Activated T-helper 17 cell treated with anti-CD3 and anti-CD28 coated beads, Interleukin-2, amount 50 U/mL, for 72 hours (primary cell): ENCODE data around the gene AVL9. TPM values are rescaled to one million over a fixed set of nuclear protein-coding genes. Genes with fewer than 3 reads are reported as not detected.
"Not testable (repeated sequence)": the region's sequence is repeated elsewhere in the genome, so short reads cannot be mapped to it uniquely, and the experiment has no call there.

Source experiments
- ATAC-seq: fragments of 150-1000 bp; cut with Tn5 transposase; replicated peaks from 2 replicates; pipeline ENCODE4 v1.10.0; 2021; ENCODE audit warnings: mild to moderate bottlenecking, moderate library complexity
- H3K27ac Mint-ChIP-seq: one replicate; pipeline ENCODE4 v1.8.0; 2022; ENCODE audit warnings: mixed read lengths
- H3K27me3 Mint-ChIP-seq: one replicate; pipeline ENCODE4 v1.8.0; 2022; ENCODE audit warnings: mixed read lengths
- H3K36me3 Mint-ChIP-seq: one replicate; pipeline ENCODE4 v1.8.0; 2022; ENCODE audit warnings: low read depth, mild to moderate bottlenecking, mixed read lengths
- H3K4me1 Mint-ChIP-seq: one replicate; pipeline ENCODE4 v1.8.0; 2022; ENCODE audit warnings: mixed read lengths
- H3K4me3 Mint-ChIP-seq: one replicate; pipeline ENCODE4 v1.8.0; 2022; ENCODE audit warnings: mild to moderate bottlenecking, mixed read lengths
- H3K9me3 Mint-ChIP-seq: one replicate; pipeline ENCODE4 v1.8.0; 2022; ENCODE audit warnings: mixed read lengths
- total RNA-seq, 2 donors: library from RNA; stranded (reverse); gene quantifications; one replicate each; pipeline ENCODE4 v1.2.3, GENCODE V29; 2022

Gene AVL9
- total RNA-seq, 2 donors from 2014 or later, result 46.1 to 48.1 TPM

DNA sequence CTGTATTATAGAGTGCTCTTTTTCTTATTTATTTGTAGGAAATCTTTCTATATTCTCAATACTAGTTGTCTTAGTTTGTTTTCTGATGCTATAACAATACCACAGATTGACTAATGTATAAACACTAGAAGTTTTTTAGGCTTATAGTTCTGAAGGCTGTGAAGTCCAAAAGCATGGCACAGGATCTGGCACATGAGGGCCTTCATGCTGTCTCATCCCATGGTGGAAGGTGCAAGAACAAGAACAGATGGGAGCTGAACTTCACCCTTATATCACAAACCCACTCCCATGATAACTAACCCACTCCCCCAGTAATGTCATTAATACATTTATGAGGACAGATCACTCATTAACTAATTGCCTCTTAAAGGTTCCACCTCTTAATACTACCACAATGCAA lies 109.7 kb downstream of the AVL9 start:
- Mint-ChIP-seq H3K4me3 (no peak overlapping the region), H3K36me3 (no peaks in the 10 kb centered on the region), H3K4me1 (no peaks in the 10 kb centered on the region), H3K27me3 (no peaks in the 10 kb centered on the region), H3K9me3 (no peaks in the 10 kb centered on the region), H3K27ac (no peak overlapping the region)
- ATAC-seq, result no peak

GRCh38 chr7:32609463-32609862 lies 114.2 kb downstream of the AVL9 start:
- Mint-ChIP-seq H3K36me3 (no peaks in the 10 kb centered on the region), H3K9me3 (no peaks in the 10 kb centered on the region), H3K27me3 (no peaks in the 10 kb centered on the region), H3K4me1 (no peaks in the 10 kb centered on the region), H3K4me3 (no peak overlapping the region), H3K27ac (no peak overlapping the region)
- no peak for ATAC-seq

GRCh38 chr7:32611201-32612099 lies 116.2 kb downstream of the AVL9 start:
- H3K4me3 Mint-ChIP-seq, result no peak overlapping the region
- H3K9me3 Mint-ChIP-seq, result no peaks in the 10 kb centered on the region
- no peaks in the 10 kb centered on the region for H3K4me1 Mint-ChIP-seq
- no peak overlapping the region for H3K27ac Mint-ChIP-seq
- no peak for ATAC-seq
- no peaks in the 10 kb centered on the region for H3K36me3 Mint-ChIP-seq
- no peaks in the 10 kb centered on the region for H3K27me3 Mint-ChIP-seq

GRCh38 chr7:32616625-32617024 lies 121.3 kb downstream of the AVL9 start:
- Mint-ChIP-seq H3K36me3 (no peaks in the 10 kb centered on the region), H3K27ac (no peak overlapping the region), H3K27me3 (peaks cover 5% of the 10 kb centered on the region), H3K9me3 (no peaks in the 10 kb centered on the region), H3K4me1 (peaks cover 8% of the 10 kb centered on the region), H3K4me3 (no peak overlapping the region)
- ATAC-seq, result peak; percentile 22

DNA sequence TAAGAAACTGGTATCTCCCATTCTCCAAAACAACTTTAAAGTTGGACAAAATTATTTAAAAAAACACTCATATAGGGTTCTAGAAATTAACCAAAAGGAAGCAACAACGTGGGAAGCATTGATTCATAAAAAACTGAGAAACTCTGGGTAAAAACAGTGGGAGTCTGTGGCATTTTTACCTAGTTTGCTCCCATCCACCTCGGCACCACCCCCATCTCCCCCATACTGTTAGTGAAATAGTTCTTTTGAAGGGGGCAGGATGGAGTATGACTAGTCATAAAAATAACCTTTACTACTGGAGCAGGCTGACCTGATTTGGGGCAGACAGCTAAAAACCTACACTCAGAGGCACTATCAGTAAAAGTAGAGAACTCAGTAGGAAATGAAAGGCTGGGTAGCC lies 123.2 kb downstream of the AVL9 start:
- peaks cover 8% of the 10 kb centered on the region for H3K4me1 Mint-ChIP-seq
- H3K27ac Mint-ChIP-seq, result peak overlapping the region; percentile 30
- peak; percentile 90 for ATAC-seq
- no peaks in the 10 kb centered on the region for H3K9me3 Mint-ChIP-seq
- H3K4me3 Mint-ChIP-seq, result peak overlapping the region; percentile 27
- no peaks in the 10 kb centered on the region for H3K36me3 Mint-ChIP-seq
- peaks cover 5% of the 10 kb centered on the region for H3K27me3 Mint-ChIP-seq

DNA sequence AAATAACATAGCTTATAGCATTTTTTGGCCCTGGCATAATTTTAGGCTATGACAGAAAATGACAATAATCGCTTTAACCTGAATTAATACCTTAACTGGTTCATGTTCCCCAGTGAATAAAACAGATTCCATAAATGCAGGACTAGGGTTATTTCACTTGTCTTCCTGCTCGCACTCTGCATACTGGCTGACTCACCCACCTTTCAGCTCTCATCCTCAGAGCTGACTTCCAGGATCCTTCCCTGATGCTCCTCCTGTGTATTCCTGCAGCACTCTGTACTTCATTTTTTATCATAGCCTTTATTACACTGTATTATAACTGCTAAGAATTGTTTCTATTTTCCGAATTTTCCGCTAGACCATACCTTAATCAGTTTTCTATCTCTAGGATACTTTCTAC lies 123.7 kb downstream of the AVL9 start:
- Mint-ChIP-seq H3K27me3 (peaks cover 5% of the 10 kb centered on the region), H3K9me3 (no peaks in the 10 kb centered on the region), H3K4me1 (peaks cover 8% of the 10 kb centered on the region), H3K4me3 (peak overlapping the region; percentile 2), H3K36me3 (no peaks in the 10 kb centered on the region), H3K27ac (no peak overlapping the region)
- no peak for ATAC-seq

- H3K36me3 Mint-ChIP-seq, H3K27me3 Mint-ChIP-seq, H3K4me1 Mint-ChIP-seq, ATAC-seq, H3K9me3 Mint-ChIP-seq, H3K27ac Mint-ChIP-seq: not testable (repeated sequence)
- peak overlapping the region; percentile 2 for H3K4me3 Mint-ChIP-seq
Observed at GRCh38 chr7:32619416-32619815, 124.1 kb downstream of the AVL9 start.

DNA sequence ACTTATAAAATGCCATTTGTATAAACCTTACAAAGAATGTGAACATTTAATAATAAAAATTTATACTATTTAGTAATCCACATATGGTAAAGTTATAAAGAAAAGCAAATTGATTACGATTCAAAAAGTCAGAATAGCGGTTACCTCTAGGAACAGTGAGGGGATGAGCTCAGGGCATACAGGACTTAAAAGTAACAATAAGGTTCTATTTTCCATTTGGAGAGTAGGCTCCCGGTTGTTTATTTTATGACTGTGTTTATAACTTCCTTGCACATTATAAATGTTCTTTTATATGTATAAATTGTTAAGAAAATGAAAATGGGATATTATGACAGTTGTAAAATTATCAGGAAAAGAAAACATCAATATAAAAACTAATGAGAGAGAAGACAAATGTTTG lies 135.7 kb downstream of the AVL9 start:
- Mint-ChIP-seq H3K27me3 (no peaks in the 10 kb centered on the region), H3K4me3 (no peak overlapping the region), H3K36me3 (no peaks in the 10 kb centered on the region), H3K27ac (no peak overlapping the region), H3K9me3 (no peaks in the 10 kb centered on the region), H3K4me1 (no peaks in the 10 kb centered on the region)
- ATAC-seq, result no peak

DNA sequence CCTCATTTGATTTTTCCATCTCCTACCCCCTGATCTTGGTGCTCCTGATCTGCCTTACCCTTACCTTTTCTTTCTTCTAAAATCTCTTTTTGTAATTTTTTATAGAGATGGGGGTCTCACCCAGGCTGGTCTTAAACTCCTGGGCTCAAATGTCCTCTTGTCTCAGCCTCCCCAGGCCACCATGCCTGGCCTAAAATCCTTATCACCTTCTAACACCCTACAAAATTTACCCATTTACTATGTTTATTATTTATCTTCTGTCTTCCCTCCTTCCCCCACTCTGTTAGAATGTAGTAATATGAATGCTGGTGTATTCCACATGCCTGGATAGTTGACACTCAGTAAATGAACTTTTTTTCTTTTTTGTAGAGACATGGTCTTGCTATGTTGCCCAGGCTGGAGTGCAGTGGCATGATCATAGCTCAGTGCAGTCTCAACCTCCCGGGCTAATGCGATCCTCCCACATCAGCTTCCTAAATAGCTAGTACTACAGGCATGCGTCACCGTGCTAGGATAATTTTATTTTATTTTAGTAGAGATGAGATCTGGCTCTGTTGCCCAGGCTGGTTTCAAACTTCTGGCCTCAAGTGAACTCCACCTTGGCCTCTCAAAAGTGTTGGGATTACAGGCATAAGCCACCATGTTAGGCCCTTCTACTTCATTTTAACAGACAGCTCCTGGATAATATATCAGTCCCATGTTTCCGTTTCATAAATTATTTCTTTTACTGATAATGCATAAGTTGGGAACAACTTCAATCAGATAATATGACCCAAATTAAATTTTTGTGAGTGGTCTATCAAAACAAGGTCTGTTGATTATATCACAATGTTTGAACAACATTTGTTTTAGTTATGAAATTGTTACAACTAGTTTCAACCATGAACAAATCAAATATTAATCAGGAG lies 136.6 kb downstream of the AVL9 start:
- not testable (repeated sequence) for H3K9me3 Mint-ChIP-seq, H3K27me3 Mint-ChIP-seq, H3K27ac Mint-ChIP-seq, H3K4me1 Mint-ChIP-seq, ATAC-seq, H3K36me3 Mint-ChIP-seq, H3K4me3 Mint-ChIP-seq

- H3K27ac Mint-ChIP-seq, H3K4me1 Mint-ChIP-seq, H3K4me3 Mint-ChIP-seq, H3K27me3 Mint-ChIP-seq, H3K36me3 Mint-ChIP-seq, ATAC-seq, H3K9me3 Mint-ChIP-seq: not testable (repeated sequence)
Observed at GRCh38 chr7:32633446-32633845, 138.2 kb downstream of the AVL9 start.

- H3K4me1 Mint-ChIP-seq, H3K9me3 Mint-ChIP-seq, H3K36me3 Mint-ChIP-seq, H3K4me3 Mint-ChIP-seq, H3K27ac Mint-ChIP-seq, H3K27me3 Mint-ChIP-seq, ATAC-seq: not testable (repeated sequence)
Observed at GRCh38 chr7:32634798-32635393, 139.6 kb downstream of the AVL9 start.

DNA sequence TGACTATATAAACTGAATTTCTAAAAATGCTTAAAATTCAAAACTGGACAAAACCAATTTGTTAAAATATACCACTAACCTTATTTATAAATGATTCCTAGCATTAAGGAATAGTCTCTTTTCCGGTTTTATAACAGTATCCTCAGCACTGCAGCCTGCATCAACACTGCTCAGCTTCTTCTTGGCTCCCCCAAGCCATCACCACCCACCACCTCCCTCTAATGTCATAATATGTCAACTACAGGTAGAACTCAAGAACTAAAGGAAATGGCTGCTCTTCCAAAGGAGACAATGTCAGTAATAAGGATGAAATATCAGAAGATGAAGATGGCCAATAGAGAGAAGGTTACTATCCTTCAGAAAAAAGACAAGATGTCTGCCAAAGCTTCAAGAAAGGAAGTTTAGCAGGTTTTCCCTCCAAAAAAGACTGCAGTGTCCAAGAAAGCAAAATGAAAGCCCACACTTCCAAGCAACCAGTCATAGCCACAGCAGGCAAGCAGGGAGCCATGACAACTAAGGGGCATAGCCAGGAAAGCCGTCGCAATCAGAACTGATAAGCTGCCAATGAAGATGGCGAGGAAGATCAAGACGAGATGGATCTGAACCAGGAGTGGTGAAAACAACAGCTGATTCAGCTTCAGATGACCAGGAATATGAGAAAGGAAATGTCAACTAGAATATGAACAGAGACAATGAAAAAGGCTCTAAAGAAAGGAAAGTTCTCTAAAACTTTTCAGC lies 141.6 kb downstream of the AVL9 start:
- H3K4me1 Mint-ChIP-seq, H3K27ac Mint-ChIP-seq, H3K4me3 Mint-ChIP-seq, H3K36me3 Mint-ChIP-seq, H3K9me3 Mint-ChIP-seq, H3K27me3 Mint-ChIP-seq, ATAC-seq: not testable (repeated sequence)

- H3K36me3 Mint-ChIP-seq, H3K4me3 Mint-ChIP-seq, H3K9me3 Mint-ChIP-seq, H3K27me3 Mint-ChIP-seq, ATAC-seq, H3K27ac Mint-ChIP-seq, H3K4me1 Mint-ChIP-seq: not testable (repeated sequence)
Observed at GRCh38 chr7:32637611-32638010, 142.3 kb downstream of the AVL9 start.
